IMR-90 (cell line): Measurements from ENCODE around the gene KCNK17.

Experiments
- FOS ChIP-seq: fragments of 150-350 bp; IDR thresholded peaks from 2 replicates; pipeline ENCODE4 v1.6.1; 2016; ENCODE audit warnings: low read depth, low read length
- MAZ ChIP-seq: IDR thresholded peaks from 2 replicates; pipeline ENCODE4 v1.6.1; 2012; ENCODE audit warnings: low read depth, mild to moderate bottlenecking, low read length, improper control_type of control experiment, moderate library complexity, borderline replicate concordance
- POLR2A ChIP-seq: IDR thresholded peaks from 2 replicates; pipeline ENCODE4 v1.6.1; 2012; ENCODE audit warnings: mild to moderate bottlenecking, low read depth, low read length

GRCh38 chr6:39361657-39362486, 47.7 kb upstream of the KCNK17 start:
- TF ChIP-seq FOS: no peak
- no peak for TF ChIP-seq MAZ
- TF ChIP-seq POLR2A: no peak
